BLaER1 (cell line): ENCODE measurements around the gene ABLIM2.

ENCODE experiments used
- H3K27ac ChIP-seq: shearing (Covaris generic); formaldehyde crosslinking; 2 replicates; pipeline ENCODE4 v1.8.1; 2022
- H3K27me3 ChIP-seq: shearing (Covaris generic); formaldehyde crosslinking; 2 replicates; pipeline ENCODE4 v1.8.1; 2022
- H3K36me3 ChIP-seq: shearing (Covaris generic); formaldehyde crosslinking; 2 replicates; pipeline ENCODE4 v1.8.1; 2022
- H3K4me1 ChIP-seq: shearing (Covaris generic); formaldehyde crosslinking; 2 replicates; pipeline ENCODE4 v1.8.1; 2022
- H3K4me2 ChIP-seq: shearing (Covaris generic); formaldehyde crosslinking; 2 replicates; pipeline ENCODE4 v1.8.1; 2022
- H3K4me3 ChIP-seq: shearing (Covaris generic); formaldehyde crosslinking; 2 replicates; pipeline ENCODE4 v1.8.1; 2022
- H3K9ac ChIP-seq: shearing (Covaris generic); formaldehyde crosslinking; 2 replicates; pipeline ENCODE4 v1.8.1; 2022
- H3K9me3 ChIP-seq: shearing (Covaris generic); formaldehyde crosslinking; 2 replicates; pipeline ENCODE4 v1.8.1; 2022
- H4K20me1 ChIP-seq: shearing (Covaris generic); formaldehyde crosslinking; 2 replicates; pipeline ENCODE4 v1.8.1; 2022
- Cebpa-rat ChIP-seq: shearing (Covaris generic); IDR thresholded peaks from 2 replicates; pipeline ENCODE4 v1.8.1; 2022

Gene ABLIM2

DNA sequence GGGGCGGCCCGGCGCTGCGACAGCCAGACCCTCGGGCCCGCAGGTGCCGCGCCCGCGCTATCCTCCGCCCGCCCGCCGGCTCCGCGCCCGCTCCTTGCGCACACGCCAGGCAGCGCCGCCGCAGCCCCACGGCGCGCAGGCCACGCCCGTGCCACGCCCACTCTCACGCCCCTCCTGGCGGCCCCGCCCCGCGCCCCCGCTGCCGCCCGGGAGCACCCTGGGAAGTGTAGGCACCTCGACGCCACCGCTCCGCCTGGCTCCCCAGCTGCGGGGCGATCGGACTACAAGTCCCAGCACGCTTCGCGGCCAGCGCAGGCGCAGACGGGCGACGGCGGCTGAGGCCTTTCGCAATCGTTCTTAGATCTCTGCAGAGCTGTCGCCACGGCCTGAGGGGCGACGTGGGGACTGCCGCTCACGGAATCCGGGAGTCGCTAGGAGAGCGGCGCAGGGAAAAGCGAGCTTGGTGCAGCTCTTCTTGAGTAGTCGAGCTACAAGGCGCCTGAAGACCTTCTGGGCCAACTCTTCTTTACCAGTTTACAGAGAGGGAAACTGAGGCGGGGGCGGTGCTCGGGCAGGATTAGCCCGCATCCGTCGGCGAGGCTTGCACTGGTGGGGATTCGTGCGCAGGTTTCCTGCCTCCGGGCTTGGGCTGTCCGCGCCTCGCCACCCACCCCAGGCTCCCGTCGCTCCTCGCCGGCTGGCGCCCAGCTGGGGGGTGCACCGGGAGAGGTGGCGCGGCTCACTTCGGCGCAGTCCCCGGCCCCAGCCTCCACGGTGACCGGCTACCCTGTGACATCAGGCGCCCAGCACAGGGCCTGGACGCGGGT lies at the start of gene ABLIM2:
Gene ABLIM2 (minus strand): TSS at position 104 of the 827 bp plus-strand sequence. CDS start 124 bp downstream, outside the sequence.
- peak within 1 kb of the TSS; percentile 74 for H3K27ac ChIP-seq
- H3K9ac ChIP-seq, result peak within 1 kb of the TSS; percentile 75

DNA sequence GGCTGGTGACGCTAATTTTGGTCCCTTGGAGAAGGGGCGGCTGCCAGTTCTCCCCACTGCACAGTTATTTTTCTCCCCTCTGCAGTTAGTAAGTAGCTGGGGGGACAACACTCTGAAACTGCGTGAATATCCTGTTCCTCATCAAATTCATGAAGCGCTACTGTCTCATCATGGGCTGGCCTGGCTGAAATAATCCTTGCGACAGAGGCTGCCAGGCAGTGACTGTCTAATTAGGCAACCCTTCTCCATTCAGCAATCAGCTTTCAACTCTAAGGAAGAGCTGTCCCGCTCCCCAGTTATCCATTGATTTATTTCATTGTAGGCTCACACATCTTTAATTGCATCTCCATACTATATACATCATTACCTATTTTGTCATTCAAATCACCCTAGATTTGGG lies 48.7 kb upstream of the ABLIM2 start:
- Histone ChIP-seq H3K4me1 (peaks cover 93% of the 10 kb centered on the region), H3K9me3 (no peaks in the 10 kb centered on the region), H3K9ac (no peak overlapping the region), H4K20me1 (peaks cover 89% of the 10 kb centered on the region), H3K4me2 (peak overlapping the region; percentile 99; the same call in 1 of the 2 replicates), H3K4me3 (no peak overlapping the region), H3K36me3 (peaks cover 42% of the 10 kb centered on the region), H3K27ac (no peak overlapping the region), H3K27me3 (no peaks in the 10 kb centered on the region)
- no peak for TF ChIP-seq Cebpa-rat

More for the DNA sequence above, at the start of gene ABLIM2:
- Histone ChIP-seq H3K36me3 (no peaks in the 10 kb centered on the region), H3K9me3 (no peaks in the 10 kb centered on the region), H4K20me1 (peaks cover 14% of the 10 kb centered on the region), H3K4me1 (peaks cover 64% of the 10 kb centered on the region), H3K4me3 (peak within 1 kb of the TSS; percentile 75), H3K4me2 (peak within 1 kb of the TSS; percentile 100), H3K27me3 (peaks cover 40% of the 10 kb centered on the region)
- peak; percentile 99 for TF ChIP-seq Cebpa-rat

DNA sequence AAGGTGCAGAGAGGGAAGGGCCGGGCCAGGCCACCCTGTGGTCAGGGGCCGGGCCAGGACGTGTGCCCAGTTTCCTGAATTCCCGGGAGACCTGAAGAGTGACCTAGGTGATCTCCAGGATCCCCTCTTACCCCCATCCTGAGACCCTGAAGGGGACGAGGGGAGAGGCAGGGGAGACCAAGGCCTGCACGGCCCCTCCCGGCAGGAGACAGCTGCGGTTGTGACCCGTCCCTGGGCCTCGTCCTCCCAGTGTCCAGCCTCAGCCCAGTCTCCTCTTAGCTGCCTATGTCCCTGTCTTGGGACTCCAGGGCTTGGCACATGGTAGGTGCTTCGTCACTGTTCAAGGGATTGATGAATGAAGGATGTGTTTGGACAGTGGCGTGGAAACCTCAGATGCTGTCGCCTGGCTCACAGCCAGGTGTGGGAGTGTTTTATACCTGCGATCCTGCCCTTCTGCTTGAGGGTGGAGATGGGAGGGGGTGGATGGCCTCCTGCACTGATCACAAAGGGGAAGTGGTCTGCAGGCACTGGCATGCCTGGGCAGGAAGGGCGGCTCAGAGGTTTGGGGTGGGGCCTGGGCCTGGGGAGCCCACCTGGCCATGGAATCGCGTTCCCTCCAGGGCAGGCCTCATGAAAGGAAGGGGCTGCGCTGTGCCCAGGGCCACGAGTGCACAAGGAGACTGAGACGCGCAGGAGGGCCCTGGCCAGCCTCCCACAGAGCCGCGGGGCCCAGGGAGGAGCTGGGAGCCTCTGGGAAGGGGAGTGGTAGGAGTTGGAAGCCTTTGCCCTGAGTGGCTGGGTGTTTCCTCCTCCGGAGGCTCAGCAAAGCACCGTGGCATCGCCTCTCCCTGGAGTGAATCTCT lies 47.4 kb upstream of the ABLIM2 start:
- H3K9ac ChIP-seq, result peak overlapping the region; percentile 43; the same call in 1 of the 2 replicates
- peak overlapping the region; percentile 99 for H3K4me2 ChIP-seq
- H3K4me1 ChIP-seq, result peaks cover 96% of the 10 kb centered on the region
- no peak for TF ChIP-seq Cebpa-rat
- peaks cover 34% of the 10 kb centered on the region for H3K36me3 ChIP-seq
- no peaks in the 10 kb centered on the region for H3K27me3 ChIP-seq
- H4K20me1 ChIP-seq, result peaks cover 85% of the 10 kb centered on the region
- no peaks in the 10 kb centered on the region for H3K9me3 ChIP-seq
- H3K4me3 ChIP-seq, result no peak overlapping the region; the same call in 1 of the 2 replicates
- H3K27ac ChIP-seq, result peak overlapping the region; percentile 96

DNA sequence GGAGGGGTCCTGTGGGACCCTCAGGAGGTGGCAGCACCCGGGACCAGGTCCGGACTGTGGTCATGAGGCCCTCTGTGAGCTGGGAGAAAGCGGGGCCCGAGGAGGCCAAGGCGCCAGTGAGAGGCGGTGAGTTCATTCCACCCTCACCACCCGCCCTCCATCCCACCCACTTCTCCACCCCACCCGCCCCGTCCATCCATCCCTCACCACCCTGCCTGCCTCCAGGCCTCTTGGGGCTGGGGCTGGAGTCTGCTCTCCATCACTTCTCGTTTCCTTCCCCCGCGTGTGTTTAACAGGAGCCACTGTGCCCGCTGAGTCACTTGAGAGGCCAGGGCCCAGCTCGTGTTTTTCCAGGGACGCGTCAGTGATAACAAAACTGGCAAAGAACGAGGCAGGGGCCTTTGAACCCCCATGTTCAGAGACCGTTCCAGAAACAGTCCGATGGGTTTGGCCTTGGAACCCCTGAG lies 46.7 kb upstream of the ABLIM2 start:
- Histone ChIP-seq H3K27ac (peak overlapping the region; percentile 96), H3K4me1 (peaks cover 98% of the 10 kb centered on the region), H3K9me3 (no peaks in the 10 kb centered on the region), H3K27me3 (no peaks in the 10 kb centered on the region), H3K4me3 (peak overlapping the region; percentile 22; the same call in 1 of the 2 replicates), H4K20me1 (peaks cover 85% of the 10 kb centered on the region), H3K36me3 (peaks cover 34% of the 10 kb centered on the region), H3K9ac (peak overlapping the region; percentile 78), H3K4me2 (peak overlapping the region; percentile 99)
- no peak for TF ChIP-seq Cebpa-rat

DNA sequence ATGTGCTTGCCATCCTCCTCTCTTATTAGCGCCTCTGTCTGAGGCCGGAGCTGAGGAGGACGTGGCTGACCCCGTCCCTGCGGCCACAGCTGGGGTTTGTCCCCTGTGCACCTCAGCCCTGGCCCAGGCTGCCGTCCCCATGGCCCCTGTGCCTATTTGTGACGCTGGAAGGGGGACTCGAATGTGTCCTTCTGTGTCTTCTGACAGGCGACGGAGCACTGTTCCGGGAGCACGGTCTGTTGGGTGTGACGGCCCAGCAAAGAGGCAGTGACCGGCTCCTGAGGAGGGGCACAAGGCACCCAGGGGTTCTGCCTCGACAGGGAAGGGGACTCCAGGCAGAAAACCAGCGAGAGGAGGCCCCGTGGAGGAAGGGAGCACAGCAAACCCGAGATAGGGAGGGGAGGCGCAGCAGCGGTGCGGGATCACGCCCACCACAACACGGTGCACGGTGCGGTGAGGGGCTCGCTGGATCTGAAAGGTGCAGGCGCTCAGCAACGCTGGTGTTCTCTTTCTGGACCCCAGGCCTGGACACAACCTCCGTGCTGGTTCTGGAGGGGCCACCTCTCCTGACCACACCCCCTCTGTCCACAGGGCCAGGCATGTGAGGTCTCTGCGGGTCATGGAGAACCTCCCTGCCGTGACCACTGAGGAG lies 46.1 kb upstream of the ABLIM2 start:
- no peak for TF ChIP-seq Cebpa-rat
- Histone ChIP-seq H3K4me1 (peaks cover 98% of the 10 kb centered on the region), H3K4me2 (peak overlapping the region; percentile 99), H3K9ac (peak overlapping the region; percentile 78), H3K4me3 (peak overlapping the region; percentile 22; the same call in 1 of the 2 replicates), H3K27me3 (no peaks in the 10 kb centered on the region), H3K9me3 (no peaks in the 10 kb centered on the region), H4K20me1 (peaks cover 79% of the 10 kb centered on the region), H3K27ac (peak overlapping the region; percentile 96), H3K36me3 (peaks cover 30% of the 10 kb centered on the region)

DNA sequence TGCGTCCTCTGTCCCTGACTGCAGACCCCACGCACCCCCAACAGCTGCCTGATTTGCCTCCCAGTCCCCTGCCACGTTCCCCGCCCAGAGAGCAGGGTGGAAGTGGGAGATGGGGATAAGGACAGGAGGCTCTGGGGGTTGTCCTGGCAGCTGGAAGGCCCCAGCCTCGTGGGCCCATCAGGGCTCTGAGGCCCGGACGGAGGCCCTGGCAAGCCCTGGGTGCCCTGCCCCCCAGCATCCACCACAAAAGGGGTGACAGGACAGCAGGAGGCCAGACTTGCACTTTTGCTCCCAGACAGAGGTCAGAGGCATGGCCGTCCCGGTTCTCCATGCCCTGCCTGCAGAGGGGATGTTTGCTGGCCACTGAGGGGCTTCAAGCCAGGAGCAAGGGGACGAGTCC lies 45.2 kb upstream of the ABLIM2 start:
- Histone ChIP-seq H3K27ac (peak overlapping the region; percentile 96), H3K4me3 (peak overlapping the region; percentile 73), H3K4me2 (peak overlapping the region; percentile 99), H3K4me1 (peaks cover 98% of the 10 kb centered on the region), H3K27me3 (no peaks in the 10 kb centered on the region), H3K9me3 (no peaks in the 10 kb centered on the region), H4K20me1 (peaks cover 70% of the 10 kb centered on the region), H3K36me3 (peaks cover 21% of the 10 kb centered on the region), H3K9ac (peak overlapping the region; percentile 78)
- no peak for TF ChIP-seq Cebpa-rat

DNA sequence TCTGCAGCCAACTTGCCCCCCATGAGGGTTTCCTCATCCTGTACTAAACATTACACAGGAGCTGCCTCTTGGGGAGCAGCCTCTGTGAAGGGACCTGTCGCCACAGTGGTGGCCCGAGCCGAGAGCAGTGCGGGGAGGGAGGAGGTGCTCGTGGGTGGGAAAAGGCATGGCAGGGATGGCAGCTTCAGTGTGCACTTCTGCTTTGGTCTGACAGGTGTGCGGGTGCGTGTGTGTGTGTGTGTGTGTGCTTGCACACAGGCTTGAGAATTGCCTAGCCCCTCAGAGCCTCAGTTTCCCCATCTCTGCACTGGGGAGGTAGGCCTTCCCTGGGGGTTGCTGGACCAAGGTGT lies 44.4 kb upstream of the ABLIM2 start:
- H4K20me1 ChIP-seq, result peaks cover 62% of the 10 kb centered on the region
- no peaks in the 10 kb centered on the region for H3K9me3 ChIP-seq
- H3K4me2 ChIP-seq, result peak overlapping the region; percentile 99
- peak overlapping the region; percentile 73 for H3K4me3 ChIP-seq
- peaks cover 100% of the 10 kb centered on the region for H3K4me1 ChIP-seq
- peak overlapping the region; percentile 78 for H3K9ac ChIP-seq
- H3K27ac ChIP-seq, result peak overlapping the region; percentile 96
- no peak for TF ChIP-seq Cebpa-rat
- no peaks in the 10 kb centered on the region for H3K27me3 ChIP-seq
- H3K36me3 ChIP-seq, result peaks cover 14% of the 10 kb centered on the region; the same call in 1 of the 2 replicates

DNA sequence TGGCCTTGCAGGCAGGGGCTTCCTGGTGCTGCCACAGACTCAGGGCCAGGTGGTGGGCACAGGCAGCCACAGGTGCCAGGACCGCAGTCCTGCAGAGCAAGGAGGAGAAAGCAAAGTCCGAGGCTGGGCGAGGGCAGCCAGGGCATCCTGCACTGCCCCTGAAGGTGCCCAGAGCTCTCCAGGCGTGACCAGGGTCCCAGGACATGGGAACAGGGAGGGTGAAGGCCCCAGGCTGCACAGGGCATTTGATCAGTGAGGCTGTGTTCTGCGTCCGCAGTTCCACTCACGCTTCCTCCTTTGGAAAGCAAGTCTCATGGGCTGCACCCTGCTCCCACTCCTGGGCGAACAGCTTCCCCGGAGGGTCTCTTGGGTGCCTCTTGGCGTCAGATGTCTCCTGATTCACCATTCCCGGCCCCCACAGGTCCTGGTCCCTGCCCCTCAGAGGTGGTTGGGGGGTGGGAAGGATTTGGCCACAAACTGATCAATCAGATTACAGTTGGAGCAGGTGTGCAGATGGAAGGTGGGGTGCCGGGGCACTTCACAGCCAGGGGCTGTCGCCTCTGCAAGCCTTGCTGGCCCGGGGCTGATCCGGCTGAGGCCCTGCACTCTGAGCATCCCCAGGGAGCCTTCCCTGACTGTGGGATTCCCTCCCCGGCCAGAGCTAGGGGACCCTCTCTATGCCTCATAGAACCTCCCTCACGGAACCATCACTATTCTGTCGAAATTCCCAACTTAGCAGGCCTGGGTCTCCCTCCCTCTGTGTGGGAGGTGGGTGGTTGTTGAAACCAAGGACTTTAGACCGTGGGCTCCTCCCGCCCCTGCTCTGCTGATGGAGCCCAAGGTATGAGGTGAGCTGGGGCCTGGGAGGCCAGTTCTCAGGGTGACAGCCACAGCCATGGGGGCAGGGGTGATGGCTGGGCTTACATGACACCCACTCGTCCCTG lies 43.8 kb upstream of the ABLIM2 start:
- Histone ChIP-seq H3K27ac (peak overlapping the region; percentile 96), H3K4me1 (peaks cover 100% of the 10 kb centered on the region), H3K9ac (peak overlapping the region; percentile 78), H3K4me3 (peak overlapping the region; percentile 73), H3K27me3 (no peaks in the 10 kb centered on the region), H3K36me3 (peaks cover 7% of the 10 kb centered on the region; the same call in 1 of the 2 replicates), H4K20me1 (peaks cover 56% of the 10 kb centered on the region), H3K9me3 (no peaks in the 10 kb centered on the region), H3K4me2 (peak overlapping the region; percentile 99)
- TF ChIP-seq Cebpa-rat, result no peak
